GM19395 (cell line): ENCODE measurements around the gene EIF2D.

Experiments used
- ATAC-seq: cut with Tn5 transposase; IDR thresholded peaks from one replicate; pipeline ENCODE4 v1.9.1; 2021; ENCODE audit warnings: mild to moderate bottlenecking, moderate library complexity; ENCODE audit not compliant: unreplicated experiment

EIF2D gene

DNA sequence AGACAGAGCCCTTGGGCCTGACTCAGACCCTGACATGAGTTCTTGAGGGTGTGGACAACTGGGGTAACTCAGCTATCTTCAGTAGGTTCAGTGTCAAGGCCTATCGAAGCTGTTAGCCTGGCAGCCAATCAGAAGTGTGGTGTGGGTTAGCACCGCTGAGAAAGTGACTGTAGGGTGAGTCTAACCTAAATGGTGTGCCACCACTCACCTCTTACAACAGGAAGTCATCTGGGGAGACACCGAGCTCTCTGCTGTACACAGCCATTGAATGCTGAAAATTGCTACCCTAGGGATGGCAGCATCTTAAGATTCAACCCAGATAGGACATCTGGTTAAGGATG, 60.3 kb downstream of the EIF2D start:
- no peak for ATAC-seq

- ATAC-seq = no peak
These were observed 60.8 kb downstream of the EIF2D start for GRCh38 chr1:206551296-206551985.

DNA sequence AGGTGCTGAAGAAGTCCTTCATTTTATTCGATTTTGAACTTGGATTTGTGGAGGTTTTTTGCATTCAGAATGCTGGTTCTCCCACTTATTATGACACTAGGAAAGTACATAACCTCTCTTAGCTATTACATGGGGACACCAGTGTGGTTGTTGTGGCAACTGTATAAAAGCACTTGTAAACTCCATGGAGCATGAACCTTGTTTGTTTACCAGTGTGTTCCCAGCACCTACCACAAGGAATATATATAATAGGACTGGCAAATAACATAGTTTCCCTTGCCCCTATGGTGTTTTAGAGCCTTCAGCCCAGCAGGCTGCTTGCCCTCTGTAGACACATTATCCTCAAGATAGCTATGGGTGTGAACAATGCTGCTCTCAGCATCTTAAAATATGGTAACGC, 61.8 kb downstream of the EIF2D start:
- no peak for ATAC-seq

GRCh38 chr1:206547104-206547503, 65.2 kb downstream of the EIF2D start:
- no peak for ATAC-seq

- ATAC-seq = no peak
These were observed 66.9 kb downstream of the EIF2D start for GRCh38 chr1:206545351-206545750.

DNA sequence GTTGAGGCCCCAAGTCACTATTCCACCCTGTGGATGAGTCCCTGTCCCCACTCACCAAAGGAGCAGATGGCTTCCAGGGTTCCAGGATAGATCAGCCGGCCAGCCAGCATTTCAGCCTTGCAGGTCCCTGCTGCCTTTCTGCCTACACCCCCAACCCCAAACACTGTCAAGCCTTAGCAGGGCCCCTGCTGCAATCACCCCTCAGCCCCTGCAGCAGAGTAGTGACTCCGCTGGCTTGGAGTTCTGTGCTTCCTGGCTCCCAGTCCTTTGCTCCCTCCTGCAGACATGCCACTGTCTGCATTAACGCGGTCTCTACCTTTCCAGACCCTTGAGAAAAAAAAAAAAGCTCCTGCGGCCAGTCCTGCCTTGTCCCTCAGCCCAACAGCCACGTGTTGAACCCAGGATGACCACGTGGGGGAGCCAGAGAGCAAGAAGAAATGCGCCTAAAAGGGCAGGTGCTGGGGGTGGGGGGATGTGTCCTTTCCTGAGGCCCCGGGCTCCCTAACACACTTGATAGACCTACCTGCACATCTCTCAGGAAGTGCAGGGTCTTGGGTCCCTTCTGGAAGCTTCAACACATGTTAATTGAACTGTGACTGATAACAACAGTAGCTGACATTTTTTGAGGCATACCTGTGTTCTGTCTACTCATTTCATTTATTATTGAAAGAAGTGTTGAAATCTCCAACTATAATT, 67.6 kb downstream of the EIF2D start:
- ATAC-seq = no peak
